Neutrophil (primary cell): ENCODE measurements around the gene AMMECR1.
"Not testable (repeated sequence)": the region's sequence is repeated elsewhere in the genome, so short reads cannot be mapped to it uniquely, and the experiment has no call there.

Experiments used
- H3K27ac ChIP-seq: fragments of 200-600 bp; sonication (generic); 2 replicates; pipeline ENCODE4 v1.5.1; 2016; ENCODE audit warnings: mild to moderate bottlenecking, moderate library complexity
- H3K27me3 ChIP-seq: fragments of 200-600 bp; sonication (generic); 2 replicates; pipeline ENCODE4 v1.6.0; 2016; ENCODE audit warnings: mild to moderate bottlenecking
- H3K36me3 ChIP-seq: fragments of 200-600 bp; sonication (generic); 2 replicates; pipeline ENCODE4 v1.5.1; 2017
- H3K4me1 ChIP-seq, 2 experiments: fragments of 200-600 bp in 1 of 2; sonication (generic) in 1 of 2; 1 replicate in 1 of 2; 2 replicates in 1 of 2; pipeline versions ENCODE4 v1.5.1 to v1.6.1; 2013 to 2016; ENCODE audit warnings: low read depth in 1 of 2, low read length in 1 of 2, mild to moderate bottlenecking in 1 of 2, moderate library complexity in 1 of 2; ENCODE audit not compliant: control insufficient read depth in 1 of 2, insufficient read depth in 1 of 2
- H3K4me3 ChIP-seq, 2 experiments: fragments of 200-600 bp in 1 of 2; sonication (generic) in 1 of 2; 1 replicate in 1 of 2; 2 replicates in 1 of 2; pipeline ENCODE4 v1.5.1; 2013 to 2016; ENCODE audit warnings: low read depth in 1 of 2, low read length in 1 of 2, mild to moderate bottlenecking in 1 of 2, moderate library complexity in 1 of 2
- H3K9me3 ChIP-seq: fragments of 200-600 bp; sonication (generic); 2 replicates; pipeline ENCODE4 v1.5.1; 2016
- CTCF ChIP-seq: fragments of 200-600 bp; sonication (generic); IDR thresholded peaks from 2 replicates; pipeline ENCODE4 v1.5.1; 2016; ENCODE audit warnings: antibody characterized with exemption

Gene AMMECR1

GRCh38 chrX:110242371-110242770, 75.5 kb downstream of the AMMECR1 start:
- Histone ChIP-seq H3K36me3 (no peaks in the 10 kb centered on the region), H3K27ac (no peak overlapping the region), H3K4me3 (no peak overlapping the region), H3K9me3 (no peaks in the 10 kb centered on the region), H3K27me3 (no peaks in the 10 kb centered on the region), H3K4me1 (no peaks in the 10 kb centered on the region)
- no peak for TF ChIP-seq CTCF

GRCh38 chrX:110241816-110242215, 76.1 kb downstream of the AMMECR1 start:
- Histone ChIP-seq H3K27ac (no peak overlapping the region), H3K9me3 (no peaks in the 10 kb centered on the region), H3K4me1 (no peaks in the 10 kb centered on the region), H3K4me3 (no peak overlapping the region), H3K36me3 (no peaks in the 10 kb centered on the region), H3K27me3 (no peaks in the 10 kb centered on the region)
- TF ChIP-seq CTCF, result no peak

DNA sequence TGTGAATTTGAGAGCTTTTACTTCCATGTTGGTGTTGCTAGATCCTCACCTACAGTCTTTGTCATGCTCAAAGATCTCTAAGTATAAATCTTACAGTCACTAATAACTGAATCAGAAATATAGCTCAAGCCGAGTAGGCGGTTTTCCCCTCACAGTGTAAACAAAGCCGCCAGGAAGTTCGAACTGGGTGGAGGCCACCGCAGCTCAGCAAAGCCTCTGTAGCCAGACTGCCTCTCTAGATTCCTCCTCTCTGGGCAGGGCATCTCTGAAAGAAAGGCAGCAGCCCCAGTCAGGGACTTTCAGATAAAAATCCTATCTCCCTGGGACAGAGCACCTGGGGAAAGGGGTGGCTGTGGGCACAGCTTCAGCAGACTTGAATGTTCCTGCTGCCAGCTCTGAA, 79.6 kb downstream of the AMMECR1 start:
- not testable (repeated sequence) for H3K36me3 ChIP-seq, H3K27me3 ChIP-seq, H3K4me1 ChIP-seq, H3K9me3 ChIP-seq, H3K4me3 ChIP-seq, H3K27ac ChIP-seq

DNA sequence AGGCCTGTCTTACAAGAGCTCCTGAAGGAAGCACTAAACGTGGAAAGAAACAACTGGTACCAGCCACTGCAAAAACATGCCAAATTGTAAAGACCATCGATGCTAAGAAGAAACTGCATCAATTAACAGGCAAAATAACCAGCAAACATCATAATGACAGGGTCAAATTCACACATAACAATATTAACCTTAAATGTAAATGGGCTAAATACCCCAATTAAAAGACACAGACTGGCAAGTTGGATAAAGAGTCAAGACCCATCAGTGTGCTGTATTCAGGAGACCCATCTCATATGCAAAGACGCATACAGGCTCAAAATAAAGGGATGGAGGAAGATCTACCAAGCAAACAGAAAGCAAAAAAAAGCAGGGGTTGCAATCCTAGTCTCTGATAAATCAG, 86.4 kb downstream of the AMMECR1 start:
- not testable (repeated sequence) for H3K4me3 ChIP-seq, H3K9me3 ChIP-seq, H3K27ac ChIP-seq, H3K36me3 ChIP-seq, H3K27me3 ChIP-seq, H3K4me1 ChIP-seq

GRCh38 chrX:110229497-110230111, 88.3 kb downstream of the AMMECR1 start:
- H3K9me3 ChIP-seq, H3K27ac ChIP-seq, H3K36me3 ChIP-seq, H3K4me3 ChIP-seq, H3K4me1 ChIP-seq, H3K27me3 ChIP-seq: not testable (repeated sequence)

- H3K27me3 ChIP-seq, result no peaks in the 10 kb centered on the region
- no peak for TF ChIP-seq CTCF
- no peak overlapping the region for H3K4me3 ChIP-seq
- H3K27ac ChIP-seq, result no peak overlapping the region
- no peaks in the 10 kb centered on the region for H3K4me1 ChIP-seq
- no peaks in the 10 kb centered on the region for H3K36me3 ChIP-seq
- no peaks in the 10 kb centered on the region for H3K9me3 ChIP-seq
These were observed 89.4 kb downstream of the AMMECR1 start for GRCh38 chrX:110228453-110228852.

GRCh38 chrX:110226931-110227330, 91.0 kb downstream of the AMMECR1 start:
- TF ChIP-seq CTCF, result no peak
- Histone ChIP-seq H3K27ac (no peak overlapping the region), H3K36me3 (no peaks in the 10 kb centered on the region), H3K4me3 (no peak overlapping the region), H3K9me3 (no peaks in the 10 kb centered on the region), H3K27me3 (no peaks in the 10 kb centered on the region), H3K4me1 (no peaks in the 10 kb centered on the region)
